ENCODE data around the gene ICOS.

ICOS gene

GRCh38 chr2:204003276-204003990 lies 66.9 kb downstream of the ICOS start:
- Histone ChIP-seq H3K4me3 (ENCODE audit: low read length, poor library complexity, severe bottlenecking) (no peak overlapping the region), H3K9ac (ENCODE audit: low read depth, low read length, poor library complexity, severe bottlenecking) (no peak overlapping the region), H4K20me1 (ENCODE audit: insufficient read depth, low read length, poor library complexity, severe bottlenecking) (no peaks in the 10 kb centered on the region), H3F3A (ENCODE audit: low read depth) (no peaks in the 10 kb centered on the region), H3K27me3 (ENCODE audit: insufficient read depth, low read length, poor library complexity, severe bottlenecking) (no peaks in the 10 kb centered on the region), H3K9me3 (ENCODE audit: insufficient read depth, low read depth, low read length) (no peaks in the 10 kb centered on the region), H3K79me2 (ENCODE audit: insufficient read depth, low read length) (no peaks in the 10 kb centered on the region), H3K4me2 (ENCODE audit: low read depth, low read length, poor library complexity, severe bottlenecking) (no peak overlapping the region), H3K9me2 (replicated peaks; ENCODE audit: low read depth, low read length) (no peaks in the 10 kb centered on the region), H3K36me3 (ENCODE audit: insufficient read depth, low read length) (no peaks in the 10 kb centered on the region), H2AFZ (ENCODE audit: low read length) (no peak overlapping the region), H3K4me1 (ENCODE audit: insufficient read depth, low read length, poor library complexity, severe bottlenecking) (peaks cover 6% of the 10 kb centered on the region)
- TF ChIP-seq CTCF (conservative IDR thresholded peaks at IDR 0.05; ENCODE audit: low read length) (no peak), EZH2phosphoT487 (IDR thresholded peaks at IDR 0.05; ENCODE audit: borderline replicate concordance) (no peak)

DNA sequence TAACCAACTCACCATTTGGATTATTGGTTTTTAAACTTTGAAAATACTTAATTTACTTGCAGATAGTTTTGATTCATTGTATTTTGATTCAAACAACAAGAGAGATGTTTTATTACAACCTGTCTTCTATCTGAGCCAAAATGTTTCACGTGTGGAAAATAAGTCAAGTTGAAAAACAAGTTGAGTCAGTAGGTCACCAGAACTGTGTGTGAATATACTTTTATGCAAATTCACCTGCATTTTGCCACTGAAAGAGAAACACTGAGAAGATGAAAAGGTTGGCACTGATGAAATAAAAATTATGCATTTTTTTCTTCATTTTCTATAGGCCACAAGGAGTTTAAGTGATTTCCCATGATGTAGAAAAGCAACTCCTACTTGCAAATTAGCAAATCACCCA lies 68.3 kb downstream of the ICOS start:
- no peak for TF ChIP-seq CTCF (conservative IDR thresholded peaks at IDR 0.05; ENCODE audit: low read length)
- no peak for TF ChIP-seq EZH2phosphoT487 (IDR thresholded peaks at IDR 0.05; ENCODE audit: borderline replicate concordance)
- H3K4me2 ChIP-seq (ENCODE audit: low read depth, low read length, poor library complexity, severe bottlenecking): no peak overlapping the region

GRCh38 chr2:204005940-204006721 lies 69.6 kb downstream of the ICOS start:
- no peaks in the 10 kb centered on the region for H3F3A ChIP-seq (ENCODE audit: low read depth)
- H3K79me2 ChIP-seq (ENCODE audit: insufficient read depth, low read length): no peaks in the 10 kb centered on the region
- no peak overlapping the region for H3K4me3 ChIP-seq (ENCODE audit: low read length, poor library complexity, severe bottlenecking)
- H4K20me1 ChIP-seq (ENCODE audit: insufficient read depth, low read length, poor library complexity, severe bottlenecking): no peaks in the 10 kb centered on the region
- H3K9ac ChIP-seq (ENCODE audit: low read depth, low read length, poor library complexity, severe bottlenecking): no peak overlapping the region
- no peaks in the 10 kb centered on the region for H3K4me1 ChIP-seq (ENCODE audit: insufficient read depth, low read length, poor library complexity, severe bottlenecking)
- H3K36me3 ChIP-seq (ENCODE audit: insufficient read depth, low read length): no peaks in the 10 kb centered on the region
- H3K4me2 ChIP-seq (ENCODE audit: low read depth, low read length, poor library complexity, severe bottlenecking): no peak overlapping the region
- H3K27me3 ChIP-seq (ENCODE audit: insufficient read depth, low read length, poor library complexity, severe bottlenecking): no peaks in the 10 kb centered on the region
- TF ChIP-seq CTCF (conservative IDR thresholded peaks at IDR 0.05; ENCODE audit: low read length) (no peak), EZH2phosphoT487 (IDR thresholded peaks at IDR 0.05; ENCODE audit: borderline replicate concordance) (no peak)
- no peak overlapping the region for H2AFZ ChIP-seq (ENCODE audit: low read length)
- H3K9me2 ChIP-seq (replicated peaks; ENCODE audit: low read depth, low read length): no peaks in the 10 kb centered on the region
- H3K9me3 ChIP-seq (ENCODE audit: insufficient read depth, low read depth, low read length): no peaks in the 10 kb centered on the region

More for the DNA sequence above, 68.3 kb downstream of the ICOS start:
- Histone ChIP-seq H3F3A (ENCODE audit: low read depth) (no peaks in the 10 kb centered on the region), H3K79me2 (ENCODE audit: insufficient read depth, low read length) (no peaks in the 10 kb centered on the region), H3K4me3 (ENCODE audit: low read length, poor library complexity, severe bottlenecking) (no peak overlapping the region), H3K27me3 (ENCODE audit: insufficient read depth, low read length, poor library complexity, severe bottlenecking) (no peaks in the 10 kb centered on the region), H3K9me3 (ENCODE audit: insufficient read depth, low read depth, low read length) (no peaks in the 10 kb centered on the region), H3K9me2 (replicated peaks; ENCODE audit: low read depth, low read length) (no peaks in the 10 kb centered on the region), H2AFZ (ENCODE audit: low read length) (no peak overlapping the region), H4K20me1 (ENCODE audit: insufficient read depth, low read length, poor library complexity, severe bottlenecking) (no peaks in the 10 kb centered on the region), H3K4me1 (ENCODE audit: insufficient read depth, low read length, poor library complexity, severe bottlenecking) (peaks cover 6% of the 10 kb centered on the region), H3K9ac (ENCODE audit: low read depth, low read length, poor library complexity, severe bottlenecking) (no peak overlapping the region), H3K36me3 (ENCODE audit: insufficient read depth, low read length) (no peaks in the 10 kb centered on the region)
